Kidney (tissue), 14 donors: ENCODE data around the gene ABHD16A. TPM values are rescaled to one million over a fixed set of nuclear protein-coding genes. Genes with fewer than 3 reads are reported as not detected.

Source experiments
- DNase-seq, 5 donors: peaks; one replicate each; pipeline ENCODE4 v3.0.0-alpha.2; 2013 to 2020
- FAIRE-seq: peaks from 2 replicates; lab custom pipeline; 2012; peaks lifted over from hg19 to GRCh38; lab: Jason Lieb, UNC
- H3K27ac ChIP-seq, 2 donors: one replicate each; pipeline ENCODE4 v1.7.0; 2013; ENCODE audit warnings: low read depth in 2 of 2, low read length in 2 of 2, inconsistent platforms in 1 of 2
- H3K27me3 ChIP-seq: one replicate; pipeline ENCODE4 v1.7.1; 2013; ENCODE audit warnings: low read length, inconsistent platforms; ENCODE audit not compliant: control insufficient read depth, insufficient read depth
- H3K36me3 ChIP-seq, 3 donors: one replicate each; pipeline versions ENCODE4 v1.7.0 to v1.7.1; 2013; ENCODE audit warnings: low read length in 3 of 3, control low read depth in 1 of 3, inconsistent platforms in 1 of 3; ENCODE audit not compliant: insufficient read depth in 3 of 3, control insufficient read depth in 2 of 3
- H3K4me1 ChIP-seq, 3 donors: one replicate each; pipeline versions ENCODE4 v1.7.0 to v1.7.1; 2013; ENCODE audit warnings: low read length in 3 of 3, inconsistent platforms in 1 of 3, low read depth in 1 of 3; ENCODE audit not compliant: control insufficient read depth in 2 of 3, insufficient read depth in 2 of 3
- H3K4me3 ChIP-seq, 3 donors: one replicate each; pipeline versions ENCODE4 v1.7.0 to v1.8.1; 2013; ENCODE audit warnings: low read length in 3 of 3, control low read depth in 1 of 3, inconsistent platforms in 1 of 3
- H3K9ac ChIP-seq, 3 donors: one replicate each; pipeline versions ENCODE4 v1.7.0 to v1.7.1; 2013; ENCODE audit warnings: low read length in 3 of 3, control low read depth in 1 of 3, inconsistent platforms in 1 of 3
- H3K9me3 ChIP-seq, 3 donors: one replicate each; pipeline versions ENCODE4 v1.7.0 to v1.7.1; 2013; ENCODE audit warnings: low read length in 3 of 3, control low read depth in 1 of 3, inconsistent platforms in 1 of 3; ENCODE audit not compliant: control insufficient read depth in 2 of 3, insufficient read depth in 1 of 3
- CTCF ChIP-seq: IDR thresholded peaks from 3 replicates; pipeline ENCODE4 v1.5.1; 2012; ENCODE audit warnings: mild to moderate bottlenecking, moderate library complexity, borderline replicate concordance; ENCODE audit not compliant: insufficient read depth; ENCODE audit errors: extremely low read depth
- intact Hi-C: fragments of 100-400 bp; cut with DNase I; formaldehyde crosslinking; loops from one replicate; pipeline ENCODE4 v1.11.1; 2022
- polyA plus RNA-seq: library from polyadenylated mRNA; stranded (reverse); fragments of 350-450 nt; fragmentation: Illumina TruSeq; extraction: RNeasy Lipid Tissue Mini Kit (QIAGEN cat#74804); gene quantifications from one replicate; pipeline ENCODE4 v1.2.3, GENCODE V29; 2014; ENCODE audit warnings: low read depth, low replicate concordance; ENCODE audit not compliant: insufficient read depth
- total RNA-seq: library from RNA; stranded (reverse); fragmentation: NEBNext Ultra II Directional; extraction: Animal tissue kit (Norgen Biotek cat#: 25700); gene quantifications from one replicate; pipeline ENCODE4 v1.2.1, GENCODE V29; 2021
- donor health status: control.
- donor health status: control.
- donor health status: control.
- donor health status: control.
- donor health status: control.
- donor health status: DM: yes; HTN: yes; CAD: no.
- donor health status: Normal renal cell carcinoma (clear cell type).

ABHD16A gene
- total and polyA plus RNA-seq, 2 donors from 2014 or later, result 48.7 to 50.2 TPM

GRCh38 chr6:31676322-31676903 lies 26.7 kb downstream of the ABHD16A start:
- FAIRE-seq, result no peak
- no peak overlapping the region for H3K4me3 ChIP-seq
- TF ChIP-seq CTCF, result no peak

GRCh38 chr6:31669676-31670075 lies 33.4 kb downstream of the ABHD16A start, which contains the start of gene LY6G5B:
Gene LY6G5B (plus strand): TSS chr6:31669976. CDS start chr6:31670951, 975 bp downstream.
- no peak for FAIRE-seq
- no peak for TF ChIP-seq CTCF
- DNase-seq, result no peak
- no peak within 1 kb of the TSS for H3K27ac ChIP-seq
- H3K27me3 ChIP-seq, result no peaks in the 10 kb centered on the region
- H3K9ac ChIP-seq, result no peak within 1 kb of the TSS
- no peak within 1 kb of the TSS for H3K4me3 ChIP-seq
- peaks cover 2 to 6% (median 6%) of the 10 kb centered on the region in 3 donors for H3K4me1 ChIP-seq
- H3K36me3 ChIP-seq, result peaks cover 17 to 45% (median 39%) of the 10 kb centered on the region in 3 donors
- H3K9me3 ChIP-seq, result no peaks in the 10 kb centered on the region
- intact Hi-C loops, result no loop called here

More at GRCh38 chr6:31676322-31676903, 26.7 kb downstream of the ABHD16A start:
- peaks cover 0 to 10% (median 0%) of the 10 kb centered on the region in 3 donors for H3K36me3 ChIP-seq
- DNase-seq, result no peak
- intact Hi-C loops, result no loop called here
- H3K9me3 ChIP-seq, result no peaks in the 10 kb centered on the region
- no peak overlapping the region for H3K27ac ChIP-seq
- no peak overlapping the region for H3K9ac ChIP-seq
- peaks cover 0 to 6% (median 3%) of the 10 kb centered on the region in 3 donors for H3K4me1 ChIP-seq
- H3K27me3 ChIP-seq, result no peaks in the 10 kb centered on the region

GRCh38 chr6:31666337-31666965 lies 36.7 kb downstream of the ABHD16A start:
- DNase-seq (no peak), FAIRE-seq (no peak)
- TF ChIP-seq CTCF, result no peak
- peak overlapping the region; percentile 85 to 88 for H3K27ac ChIP-seq
- H3K36me3 ChIP-seq, result peaks cover 17 to 40% (median 39%) of the 10 kb centered on the region in 3 donors
- peak overlapping the region; percentile 75 to 94 (median 89) for H3K4me3 ChIP-seq
- no peaks in the 10 kb centered on the region for H3K9me3 ChIP-seq
- H3K9ac ChIP-seq, result peak overlapping the region; percentile 30 to 92 (median 73)
- no peaks in the 10 kb centered on the region for H3K27me3 ChIP-seq
- H3K4me1 ChIP-seq, result peaks cover 2 to 30% (median 24%) of the 10 kb centered on the region in 3 donors
- intact Hi-C loops, result no loop called here
